Subcutaneous abdominal adipose tissue (tissue), 5 donors: ENCODE measurements around the gene HOMER2.

ENCODE experiments used
- H3K27ac ChIP-seq: one replicate; pipeline ENCODE4 v1.7.0; 2013; ENCODE audit warnings: low read depth, mild to moderate bottlenecking, inconsistent platforms, low read length, moderate library complexity
- H3K27me3 ChIP-seq, 5 donors: one replicate each; pipeline ENCODE4 v1.7.0; 2013; ENCODE audit warnings: low read length in 5 of 5, inconsistent platforms in 1 of 5; ENCODE audit not compliant: control insufficient read depth in 5 of 5, insufficient read depth in 4 of 5
- H3K36me3 ChIP-seq, 5 donors: one replicate each; pipeline ENCODE4 v1.7.0; 2013; ENCODE audit warnings: low read length in 5 of 5; ENCODE audit not compliant: control insufficient read depth in 5 of 5, insufficient read depth in 5 of 5
- H3K4me1 ChIP-seq, 5 donors: one replicate each; pipeline ENCODE4 v1.7.0; 2013; ENCODE audit warnings: low read length in 5 of 5, mild to moderate bottlenecking in 3 of 5, moderate library complexity in 1 of 5; ENCODE audit not compliant: control insufficient read depth in 5 of 5, insufficient read depth in 5 of 5
- H3K4me3 ChIP-seq, 5 donors: one replicate each; pipeline ENCODE4 v1.7.0; 2013; ENCODE audit warnings: low read length in 5 of 5, low read depth in 1 of 5
- H3K9ac ChIP-seq, 5 donors: one replicate each; pipeline ENCODE4 v1.7.0; 2013; ENCODE audit warnings: low read length in 5 of 5, mild to moderate bottlenecking in 4 of 5, moderate library complexity in 3 of 5
- H3K9me3 ChIP-seq, 5 donors: one replicate each; pipeline ENCODE4 v1.7.0; 2013; ENCODE audit warnings: low read length in 5 of 5; ENCODE audit not compliant: control insufficient read depth in 5 of 5
- donor health status: healthy.
- donor health status: healthy.
- donor health status: healthy.
- donor health status: healthy.
- donor health status: healthy.

HOMER2 gene

DNA sequence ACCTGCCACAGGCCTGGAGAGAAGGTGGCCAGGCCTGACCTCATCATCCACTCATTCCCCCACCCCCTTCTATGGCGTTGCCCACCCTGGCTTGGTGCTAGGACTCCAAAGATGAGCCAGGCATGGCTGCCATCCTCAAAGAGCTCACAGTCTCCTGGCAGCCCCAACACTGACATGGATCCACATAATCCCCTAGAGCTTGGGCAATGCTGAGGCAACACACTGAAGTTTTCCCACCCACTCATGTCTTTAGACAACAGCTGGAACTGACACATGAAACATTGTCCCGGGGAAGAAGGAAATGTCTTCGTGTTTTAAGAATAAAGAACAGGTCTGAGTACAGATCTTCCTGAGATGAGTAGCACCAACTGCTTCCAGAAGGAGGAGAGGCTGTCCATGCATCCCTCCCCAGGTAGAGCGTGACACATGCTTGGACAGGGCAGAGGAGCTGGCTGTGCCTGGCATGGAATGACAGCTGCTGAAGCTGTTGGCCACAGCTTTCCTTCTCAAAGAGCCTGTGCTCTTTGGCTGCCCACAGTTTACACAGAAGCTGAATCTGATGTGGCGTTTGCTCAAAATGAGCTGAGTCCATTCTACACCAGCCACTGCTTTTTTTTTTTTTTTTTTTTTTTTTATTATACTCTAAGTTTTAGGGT is 70.1 kb downstream of the HOMER2 start:
- Histone ChIP-seq H3K27ac (no peak overlapping the region), H3K27me3 (no peaks in the 10 kb centered on the region), H3K4me3 (no peak overlapping the region), H3K9ac (no peak overlapping the region), H3K4me1 (no peaks in the 10 kb centered on the region), H3K36me3 (no peaks in the 10 kb centered on the region), H3K9me3 (no peaks in the 10 kb centered on the region)

DNA sequence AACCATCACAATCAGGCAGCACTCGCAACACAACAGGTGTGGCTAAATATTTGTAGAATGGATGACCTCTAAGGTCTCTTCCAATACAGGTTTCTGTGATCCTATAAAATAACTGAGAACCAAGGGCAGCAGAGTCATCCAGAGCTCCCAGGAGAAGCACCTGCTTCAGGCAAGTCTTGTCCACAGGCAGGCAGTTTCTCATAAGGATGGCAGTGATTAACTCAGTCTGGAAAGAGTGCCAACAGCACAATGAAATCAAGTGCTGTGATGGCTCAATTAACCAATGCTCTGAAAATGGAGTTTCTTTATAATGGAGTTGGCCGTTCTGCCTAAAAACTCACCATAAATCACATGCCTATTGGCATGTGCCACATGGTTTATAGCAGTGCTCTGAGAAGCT is 70.8 kb downstream of the HOMER2 start:
- Histone ChIP-seq H3K9me3 (no peaks in the 10 kb centered on the region), H3K36me3 (no peaks in the 10 kb centered on the region), H3K4me3 (no peak overlapping the region), H3K27ac (no peak overlapping the region), H3K9ac (no peak overlapping the region), H3K27me3 (no peaks in the 10 kb centered on the region), H3K4me1 (no peaks in the 10 kb centered on the region)

- Histone ChIP-seq H3K9me3 (no peaks in the 10 kb centered on the region), H3K27ac (no peak overlapping the region), H3K9ac (no peak overlapping the region), H3K36me3 (no peaks in the 10 kb centered on the region), H3K4me3 (no peak overlapping the region), H3K27me3 (no peaks in the 10 kb centered on the region), H3K4me1 (no peaks in the 10 kb centered on the region)
These were observed 71.8 kb downstream of the HOMER2 start for GRCh38 chr15:82880704-82881103.

GRCh38 chr15:82878325-82878724 is 74.2 kb downstream of the HOMER2 start:
- no peaks in the 10 kb centered on the region for H3K9me3 ChIP-seq
- H3K27me3 ChIP-seq, result no peaks in the 10 kb centered on the region
- H3K27ac ChIP-seq, result no peak overlapping the region
- no peaks in the 10 kb centered on the region for H3K4me1 ChIP-seq
- H3K4me3 ChIP-seq, result no peak overlapping the region
- no peak overlapping the region for H3K9ac ChIP-seq
- H3K36me3 ChIP-seq, result peaks cover 0 to 9% (median 0%) of the 10 kb centered on the region in 5 donors

GRCh38 chr15:82877825-82878224 is 74.7 kb downstream of the HOMER2 start:
- no peak overlapping the region for H3K9ac ChIP-seq
- no peak overlapping the region for H3K4me3 ChIP-seq
- H3K27me3 ChIP-seq, result no peaks in the 10 kb centered on the region
- H3K36me3 ChIP-seq, result peaks cover 0 to 10% (median 0%) of the 10 kb centered on the region in 5 donors
- no peak overlapping the region for H3K27ac ChIP-seq
- H3K9me3 ChIP-seq, result no peaks in the 10 kb centered on the region
- no peaks in the 10 kb centered on the region for H3K4me1 ChIP-seq

GRCh38 chr15:82875411-82876003 is 77.0 kb downstream of the HOMER2 start:
- H3K4me1 ChIP-seq, result no peaks in the 10 kb centered on the region
- no peak overlapping the region for H3K27ac ChIP-seq
- peaks cover 0 to 3% (median 0%) of the 10 kb centered on the region in 5 donors for H3K9me3 ChIP-seq
- H3K27me3 ChIP-seq, result no peaks in the 10 kb centered on the region
- peaks cover 0 to 10% (median 0%) of the 10 kb centered on the region in 5 donors for H3K36me3 ChIP-seq
- no peak overlapping the region for H3K9ac ChIP-seq
- no peak overlapping the region for H3K4me3 ChIP-seq

- H3K9me3 ChIP-seq, result peaks cover 0 to 3% (median 0%) of the 10 kb centered on the region in 5 donors
- H3K27ac ChIP-seq, result no peak overlapping the region
- H3K36me3 ChIP-seq, result peaks cover 0 to 10% (median 0%) of the 10 kb centered on the region in 5 donors
- H3K27me3 ChIP-seq, result no peaks in the 10 kb centered on the region
- no peak overlapping the region for H3K9ac ChIP-seq
- H3K4me1 ChIP-seq, result no peaks in the 10 kb centered on the region
- no peak overlapping the region for H3K4me3 ChIP-seq
These were observed 77.6 kb downstream of the HOMER2 start for GRCh38 chr15:82874961-82875360.

- Histone ChIP-seq H3K27ac (no peak overlapping the region), H3K9me3 (peaks cover 0 to 3% (median 0%) of the 10 kb centered on the region in 5 donors), H3K27me3 (no peaks in the 10 kb centered on the region), H3K36me3 (peaks cover 0 to 10% (median 0%) of the 10 kb centered on the region in 5 donors), H3K9ac (no peak overlapping the region), H3K4me3 (no peak overlapping the region), H3K4me1 (no peaks in the 10 kb centered on the region)
These were observed 78.3 kb downstream of the HOMER2 start for GRCh38 chr15:82874267-82874666.

- no peaks in the 10 kb centered on the region for H3K4me1 ChIP-seq
- H3K9me3 ChIP-seq, result peaks cover 0 to 3% (median 0%) of the 10 kb centered on the region in 5 donors
- H3K27me3 ChIP-seq, result no peaks in the 10 kb centered on the region
- no peak overlapping the region for H3K4me3 ChIP-seq
- H3K9ac ChIP-seq, result no peak overlapping the region
- H3K36me3 ChIP-seq, result peaks cover 0 to 10% (median 0%) of the 10 kb centered on the region in 5 donors
- H3K27ac ChIP-seq, result no peak overlapping the region
These were observed 79.4 kb downstream of the HOMER2 start for GRCh38 chr15:82873000-82873680.

DNA sequence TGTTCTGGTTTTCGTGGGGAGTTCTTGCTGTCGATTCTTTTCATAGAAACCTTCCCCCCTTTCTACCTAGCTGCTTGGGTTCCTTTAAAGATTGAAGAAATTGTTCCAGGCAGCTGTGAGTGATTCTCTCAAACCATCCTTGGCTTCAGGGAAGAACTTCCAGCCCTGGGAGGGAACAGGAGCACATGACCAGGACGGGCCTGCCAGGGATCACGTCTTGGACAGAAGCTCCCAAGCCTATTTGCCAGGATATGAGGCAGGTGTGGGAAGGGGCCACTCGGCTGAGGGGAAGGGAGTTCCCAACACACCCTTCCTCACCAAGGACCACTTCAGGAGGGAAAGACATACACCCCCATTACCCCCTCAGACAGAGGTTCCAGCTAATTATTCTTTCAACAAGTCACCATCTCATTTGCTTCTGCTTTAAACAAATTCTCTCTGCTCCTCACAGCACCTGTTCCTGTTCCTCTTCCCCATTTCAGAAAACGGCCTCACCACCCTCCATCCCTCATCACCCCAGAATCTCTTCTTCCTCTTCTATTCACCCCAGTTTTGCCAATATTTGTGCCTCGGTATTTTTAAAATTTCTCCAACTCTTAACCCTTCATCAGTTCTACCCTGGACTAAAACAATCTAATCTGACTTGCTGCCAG is 80.6 kb downstream of the HOMER2 start:
- Histone ChIP-seq H3K27ac (no peak overlapping the region), H3K9me3 (peaks cover 0 to 3% (median 0%) of the 10 kb centered on the region in 5 donors), H3K36me3 (peaks cover 0 to 10% (median 0%) of the 10 kb centered on the region in 5 donors), H3K27me3 (no peaks in the 10 kb centered on the region), H3K4me1 (no peaks in the 10 kb centered on the region), H3K4me3 (no peak overlapping the region), H3K9ac (no peak overlapping the region)
